HepG2 (cell line): ENCODE data around the gene TRPM5. TPM values are rescaled to one million over a fixed set of nuclear protein-coding genes. Genes with fewer than 3 reads are reported as not detected.
A peak's percentile ranks its signal among the peaks of the same experiment; 100 is the strongest.

ENCODE experiments used
- ATF2 ChIP-seq: sonication (generic); formaldehyde crosslinking; IDR thresholded peaks from 2 replicates; pipeline ENCODE4 v1.4.0; 2020; ENCODE audit warnings: missing genetic modification reagents
- ATF3 ChIP-seq: sonication (generic); formaldehyde crosslinking; IDR thresholded peaks from 2 replicates; pipeline ENCODE4 v1.4.0; 2020; ENCODE audit warnings: missing genetic modification reagents
- ATRX ChIP-seq: sonication (generic); formaldehyde crosslinking; IDR thresholded peaks from 2 replicates; pipeline ENCODE4 v1.4.0; 2020; ENCODE audit warnings: missing genetic modification reagents, borderline replicate concordance
- DZIP1 ChIP-seq: sonication (generic); formaldehyde crosslinking; IDR thresholded peaks from 2 replicates; pipeline ENCODE4 v1.5.0; 2020; ENCODE audit warnings: mild to moderate bottlenecking, missing genetic modification reagents
- FOXC1 ChIP-seq: sonication (generic); formaldehyde crosslinking; IDR thresholded peaks from 2 replicates; pipeline ENCODE4 v1.8.0; 2022; ENCODE audit warnings: mild to moderate bottlenecking, missing genetic modification reagents, borderline replicate concordance
- GLI4 ChIP-seq: sonication (generic); formaldehyde crosslinking; IDR thresholded peaks from 2 replicates; pipeline ENCODE4 v1.5.1; 2020; ENCODE audit warnings: missing genetic modification reagents, mild to moderate bottlenecking, moderate library complexity, borderline replicate concordance
- GPN1 ChIP-seq: sonication (generic); formaldehyde crosslinking; IDR thresholded peaks from 2 replicates; pipeline ENCODE4 v1.5.1; 2020; ENCODE audit warnings: missing genetic modification reagents, borderline replicate concordance
- MTA3 ChIP-seq: sonication (generic); formaldehyde crosslinking; IDR thresholded peaks from 2 replicates; pipeline ENCODE4 v1.4.0; 2020; ENCODE audit warnings: missing genetic modification reagents
- PRDM10 ChIP-seq: sonication (generic); formaldehyde crosslinking; IDR thresholded peaks from 2 replicates; pipeline ENCODE4 v1.4.0; 2020; ENCODE audit warnings: low read depth, missing genetic modification reagents
- SKI ChIP-seq: fragments of 450-650 bp; IDR thresholded peaks from one replicate; pipeline ENCODE4 v1.6.1; 2018; ENCODE audit warnings: mild to moderate bottlenecking; ENCODE audit not compliant: partially characterized antibody
- SRY ChIP-seq: sonication (generic); formaldehyde crosslinking; IDR thresholded peaks from 2 replicates; pipeline ENCODE4 v1.8.0; 2022; ENCODE audit warnings: mild to moderate bottlenecking, missing genetic modification reagents
- TBX2 ChIP-seq: sonication (generic); formaldehyde crosslinking; IDR thresholded peaks from 2 replicates; pipeline ENCODE4 v1.5.0; 2020; ENCODE audit warnings: missing genetic modification reagents, mild to moderate bottlenecking, borderline replicate concordance
- ZKSCAN8 ChIP-seq: IDR thresholded peaks from 2 replicates; pipeline ENCODE4 v1.6.1; 2016; ENCODE audit warnings: borderline replicate concordance, missing genetic modification reagents, missing compliant biosample characterization
- ZMYM3 ChIP-seq: sonication (generic); formaldehyde crosslinking; IDR thresholded peaks from 2 replicates; pipeline ENCODE4 v1.5.1; 2020; ENCODE audit warnings: mild to moderate bottlenecking, missing genetic modification reagents
- ZNF282 ChIP-seq: fragments of 450-650 bp; IDR thresholded peaks from 2 replicates; pipeline ENCODE4 v1.6.1; 2018; ENCODE audit not compliant: partially characterized antibody
- ZNF598 ChIP-seq: sonication (generic); formaldehyde crosslinking; IDR thresholded peaks from 2 replicates; pipeline ENCODE4 v1.5.1; 2020; ENCODE audit warnings: mild to moderate bottlenecking, missing genetic modification reagents, borderline replicate concordance
- ZNF761 ChIP-seq: sonication (generic); formaldehyde crosslinking; conservative IDR thresholded peaks from 2 replicates; pipeline ENCODE4 v1.4.0; 2020; ENCODE audit warnings: mild to moderate bottlenecking, missing genetic modification reagents
- ZZZ3 ChIP-seq: sonication (generic); formaldehyde crosslinking; IDR thresholded peaks from 2 replicates; pipeline ENCODE4 v1.4.0; 2020; ENCODE audit warnings: missing genetic modification reagents, mild to moderate bottlenecking, borderline replicate concordance
- polyA plus RNA-seq, 8 experiments: library from polyadenylated mRNA; depleted of rRNA in 3 of 8; stranded (reverse) in 7 of 8; unstranded in 1 of 8; fragments of >200 nt; fragmentation: Illumina TruSeq in 4 of 8; extraction: Trizol in 4 of 8; gene quantifications; 2 replicates each; pipeline versions ENCODE4 v1.2.1 to v1.2.3, GENCODE V29; 2011 to 2016; ENCODE audit warnings: low read depth in 4 of 8, missing spikeins in 1 of 8, mixed read lengths in 1 of 8; ENCODE audit not compliant: insufficient read depth in 1 of 8
- total RNA-seq, 5 experiments: library from RNA; depleted of rRNA; stranded (reverse); fragments of >200 nt; fragmentation: Illumina TruSeq; extraction: Trizol; gene quantifications; 2 replicates each; pipeline ENCODE4 v1.2.3, GENCODE V29; 2016; ENCODE audit warnings: low read depth in 1 of 5
- TF ChIP-seq, protein P1 (sequence below): IDR thresholded peaks from 2 replicates; pipeline ENCODE4 v1.6.1; 2016; ENCODE audit warnings: mild to moderate bottlenecking, missing biosample characterization, missing genetic modification reagents

Gene TRPM5
- total and polyA plus RNA-seq, 2 of the 13 experiments (the other 11 are each of a cell fraction or from before 2014, with no cell fraction given), result 0.12 TPM; not detected in 1

DNA sequence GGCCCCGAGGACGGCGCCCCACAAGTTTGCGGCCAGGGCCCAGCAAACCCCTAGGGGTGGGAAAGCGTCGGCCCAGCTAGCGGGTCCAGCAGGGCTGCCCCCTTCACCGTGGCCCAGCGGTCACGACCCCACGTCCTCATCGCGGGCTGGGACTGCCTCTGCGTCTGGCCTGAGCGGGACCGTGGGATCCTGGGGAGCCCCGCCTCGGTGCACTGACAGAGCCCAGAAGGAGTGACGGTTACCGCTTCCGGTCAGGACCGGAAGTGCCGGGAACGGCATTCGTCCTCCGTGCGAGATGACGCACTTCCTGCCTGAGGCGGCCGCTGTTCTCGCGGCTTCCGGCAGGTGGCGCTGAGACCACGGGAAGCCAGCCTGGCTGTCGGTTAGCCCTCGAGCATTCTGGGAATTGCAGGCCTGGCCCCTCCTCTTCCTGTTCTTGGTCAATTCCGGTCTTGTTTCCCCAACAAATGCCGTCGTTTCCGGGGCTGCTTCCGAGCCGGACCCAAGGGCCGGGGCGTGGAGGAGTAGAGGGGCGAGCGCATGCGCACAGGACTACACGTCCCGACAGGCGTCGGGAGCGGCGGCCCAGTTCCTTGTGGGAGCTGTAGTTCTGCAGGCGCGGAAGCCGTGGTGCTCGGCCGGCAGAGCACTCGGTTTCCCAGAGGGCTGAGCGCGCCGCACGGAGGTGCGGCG is 44.1 kb downstream of the TRPM5 start, which contains the start of gene TSSC4 (continued):
- no peak; the same call in 1 of the 2 replicates for TF ChIP-seq ZMYM3 (CRISPR knock-in tag)
- peak; percentile 38 for TF ChIP-seq ZNF761 (CRISPR knock-in tag)
- TF ChIP-seq, protein P1, sequence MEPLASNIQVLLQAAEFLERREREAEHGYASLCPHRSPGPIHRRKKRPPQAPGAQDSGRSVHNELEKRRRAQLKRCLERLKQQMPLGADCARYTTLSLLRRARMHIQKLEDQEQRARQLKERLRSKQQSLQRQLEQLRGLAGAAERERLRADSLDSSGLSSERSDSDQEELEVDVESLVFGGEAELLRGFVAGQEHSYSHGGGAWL (CRISPR knock-in tag), result peak; percentile 44; the same call in 1 of the 2 replicates
- TF ChIP-seq FOXC1 (CRISPR knock-in tag), result peak; percentile 86; the same call in 1 of the 2 replicates
- TF ChIP-seq ZZZ3, result peak; percentile 83; the same call in 1 of the 2 replicates
- TF ChIP-seq SRY (CRISPR knock-in tag), result peak; percentile 94
- no peak; the same call in 1 of the 2 replicates for TF ChIP-seq ATF3 (CRISPR knock-in tag)
- peak; percentile 53; the same call in 1 of the 2 replicates for TF ChIP-seq ZKSCAN8 (CRISPR knock-in tag)
- peak; percentile 56; the same call in 1 of the 2 replicates for TF ChIP-seq GLI4
- TF ChIP-seq SKI, result no peak
- TF ChIP-seq TBX2 (CRISPR knock-in tag), result peak; percentile 85
- TF ChIP-seq DZIP1 (CRISPR knock-in tag), result peak; percentile 93; the same call in 1 of the 2 replicates
- peak; percentile 95 for TF ChIP-seq ATF2 (CRISPR knock-in tag)
- no peak; the same call in 1 of the 2 replicates for TF ChIP-seq ZNF598 (CRISPR knock-in tag)
- TF ChIP-seq MTA3 (CRISPR knock-in tag), result no peak
- TF ChIP-seq PRDM10 (CRISPR knock-in tag), result no peak; the same call in 1 of the 2 replicates
- no peak for TF ChIP-seq ATRX (CRISPR knock-in tag)
- no peak for TF ChIP-seq GPN1 (CRISPR knock-in tag)
- no peak for TF ChIP-seq ZNF282
